Dedifferentiated amniotic fluid mesenchymal stem cell (primary cell): Measurements from ENCODE around the gene MIEF1.

Experiments
- DNase-seq: peaks from one replicate; pipeline ENCODE4 v3.0.0-alpha.2; 2016; ENCODE audit errors: extremely low spot score

MIEF1 gene

GRCh38 chr22:39558254-39558727 is 56.2 kb downstream of the MIEF1 start:
- DNase-seq = no peak

DNA sequence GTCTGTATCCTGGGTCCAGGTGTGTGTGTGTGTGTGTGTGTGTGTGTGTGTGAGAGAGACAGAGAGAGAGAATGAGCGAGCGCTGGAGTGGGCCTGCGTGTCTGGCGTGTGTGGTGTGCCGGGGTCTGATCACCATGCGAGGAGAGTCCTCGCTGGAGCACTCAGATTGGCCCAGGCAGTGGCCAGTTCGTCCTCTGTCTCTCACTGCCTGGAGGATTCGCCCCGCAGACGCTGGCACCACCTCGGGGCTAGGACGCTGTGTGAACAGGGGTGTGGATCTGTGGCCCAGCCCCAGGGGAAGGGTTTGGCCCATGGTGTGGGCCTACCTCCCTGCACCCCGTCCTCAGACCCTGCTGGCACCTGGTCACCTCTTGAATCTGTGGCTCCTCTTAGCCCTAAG is 56.9 kb downstream of the MIEF1 start:
- no peak for DNase-seq

GRCh38 chr22:39559456-39560105 is 57.5 kb downstream of the MIEF1 start:
- DNase-seq = no peak

- no peak for DNase-seq
Observed at GRCh38 chr22:39560127-39560526, 58.0 kb downstream of the MIEF1 start.

DNA sequence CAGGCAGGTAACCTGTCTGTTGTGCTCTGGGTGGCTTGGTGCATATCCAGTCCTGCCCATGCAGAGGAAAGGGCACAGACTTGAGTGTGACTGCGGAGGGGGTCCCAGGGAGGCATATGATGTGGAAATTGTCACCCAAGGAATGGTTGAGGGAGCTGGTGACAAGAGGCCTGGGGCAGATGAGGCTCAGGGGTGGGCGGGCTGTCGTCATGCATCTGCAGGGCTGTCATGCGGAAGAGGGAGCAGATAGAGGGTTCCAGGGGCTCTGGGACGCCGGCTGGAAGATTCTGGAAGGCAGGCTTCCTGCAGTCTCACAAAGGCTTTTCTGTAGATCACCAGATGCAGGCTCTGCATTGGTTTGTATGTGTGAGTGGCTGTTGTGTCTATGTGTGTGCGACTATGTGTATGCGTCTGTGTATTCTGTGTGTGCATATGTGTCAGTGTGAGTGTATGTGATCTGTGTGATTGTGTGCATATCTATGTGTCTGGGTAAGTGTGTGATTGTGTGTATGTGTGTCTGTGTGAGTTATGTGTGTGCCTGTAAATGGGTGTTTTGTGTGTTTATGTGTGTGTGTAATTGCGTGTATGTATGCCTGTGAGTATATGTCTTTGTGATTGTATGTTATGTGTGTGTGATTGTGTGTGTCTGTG is 60.9 kb downstream of the MIEF1 start:
- DNase-seq = no peak

DNA sequence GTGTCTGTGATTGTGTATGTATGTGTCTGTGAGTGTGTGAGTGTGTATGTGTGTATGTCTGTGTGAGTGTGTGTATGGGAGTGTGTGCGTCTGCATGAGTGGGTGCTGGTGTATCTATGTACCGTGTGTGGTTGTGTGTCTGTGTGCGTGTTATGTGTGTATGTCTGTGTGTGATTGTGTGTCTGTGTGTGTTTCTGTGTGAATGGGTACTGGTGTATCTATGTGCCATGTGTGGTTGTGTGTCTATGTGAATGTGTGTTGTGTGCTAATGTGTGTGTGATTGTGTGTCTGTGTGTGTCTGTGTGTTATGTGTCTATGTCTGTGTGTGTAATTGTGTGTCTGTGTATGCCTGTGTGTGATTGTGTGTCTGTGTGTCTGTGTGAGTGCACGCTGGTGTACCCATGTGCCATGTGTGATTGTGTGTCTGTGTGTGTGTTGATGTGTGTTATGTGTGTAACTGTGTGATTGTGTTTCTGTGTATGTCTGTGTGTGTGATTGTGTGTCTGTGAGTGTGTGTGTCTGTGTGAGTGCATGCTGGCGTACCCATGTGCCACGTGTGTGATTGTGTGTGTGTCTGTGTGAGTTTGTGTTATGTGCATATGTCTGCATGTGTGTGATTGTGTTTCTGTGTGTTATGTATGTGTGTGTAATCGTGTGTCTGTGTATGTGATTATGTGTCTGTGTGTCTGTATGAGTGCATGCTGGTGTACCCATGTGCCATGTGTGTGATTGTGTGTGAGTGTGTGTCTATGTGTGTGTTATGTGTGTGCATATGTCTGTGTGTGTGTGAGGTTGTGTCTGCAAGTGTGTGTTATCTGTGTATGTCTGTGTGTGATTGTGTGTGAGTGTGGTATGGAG is 61.7 kb downstream of the MIEF1 start:
- DNase-seq = no peak

DNA sequence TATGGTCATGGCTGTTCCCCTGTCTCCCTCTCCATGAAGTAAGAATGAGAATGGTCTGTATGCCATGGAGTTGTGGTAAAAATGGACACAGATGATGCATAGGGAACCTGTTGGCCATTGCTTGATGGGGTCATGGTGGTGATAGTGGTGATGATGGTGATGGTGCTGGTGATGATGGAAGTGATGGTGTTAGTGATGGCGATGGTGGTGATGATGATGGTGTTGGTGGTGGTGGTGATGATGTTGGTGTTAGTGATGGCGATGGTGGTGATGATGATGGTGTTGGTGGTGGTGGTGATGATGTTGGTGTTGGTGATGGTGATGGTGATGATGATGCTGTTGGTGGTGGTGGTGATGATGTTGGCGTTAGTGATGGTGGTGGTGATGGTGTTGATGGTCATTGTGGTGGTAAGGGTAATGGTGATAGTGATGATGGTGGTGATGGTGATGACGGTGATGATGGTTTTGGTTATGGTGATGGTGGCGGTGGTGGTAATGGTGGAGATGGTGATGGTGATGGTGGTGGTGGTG is 63.4 kb downstream of the MIEF1 start:
- no peak for DNase-seq

DNA sequence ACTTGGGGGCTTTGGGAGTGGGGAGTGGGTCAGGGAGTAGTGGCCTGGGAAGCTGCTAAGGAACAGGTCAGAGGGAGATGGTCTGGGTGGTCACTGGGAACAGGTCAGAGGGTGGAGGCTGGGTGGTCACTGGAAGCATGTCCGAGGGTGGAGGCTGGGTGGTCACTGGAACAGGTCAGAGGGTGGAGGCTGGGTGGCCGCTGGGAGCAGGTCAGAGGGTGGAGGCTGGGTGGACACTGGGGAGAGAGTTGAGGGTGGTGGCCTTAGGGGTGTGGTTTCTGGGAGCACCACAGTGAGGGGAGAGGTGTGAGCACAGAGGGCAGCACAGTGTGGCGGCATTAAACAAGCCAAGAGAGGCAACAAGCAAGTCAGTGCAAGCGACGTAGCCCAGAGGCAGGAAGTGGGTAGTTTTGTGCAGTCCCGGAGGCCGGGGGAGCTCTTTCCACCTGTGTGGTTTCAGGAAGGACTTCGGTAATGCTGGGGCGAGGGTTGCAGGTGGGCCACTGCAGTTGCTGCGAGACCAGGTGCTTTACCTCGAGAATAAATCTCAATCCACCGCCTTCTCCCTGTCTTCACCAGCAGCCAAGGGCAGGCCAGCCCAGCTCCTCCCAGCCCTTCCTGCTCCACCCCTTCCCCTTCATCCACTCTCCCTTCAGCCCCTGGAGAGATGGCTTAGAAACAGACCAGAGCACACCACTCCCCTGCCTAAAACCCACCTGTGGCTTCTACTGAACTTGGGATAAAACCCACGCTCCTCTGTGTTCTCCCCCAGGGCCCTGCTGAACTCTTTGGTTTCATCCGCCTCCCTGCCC is 65.3 kb downstream of the MIEF1 start:
- no peak for DNase-seq
